Measurements from ENCODE around the gene BTC.
"Not testable (repeated sequence)": the region's sequence is repeated elsewhere in the genome, so short reads cannot be mapped to it uniquely, and the experiment has no call there.

Gene BTC

GRCh38 chr4:74794382-74795010, at the start of gene BTC:
BTC (minus strand) TSS chr4:74794523; CDS start chr4:74794325, 198 bp downstream.
- DNase-seq (ENCODE audit: low spot score), result no peak

- no peak for DNase-seq (ENCODE audit: low spot score)
These were observed 46.7 kb upstream of the BTC start for GRCh38 chr4:74840936-74841509.

- no peak for DNase-seq (ENCODE audit: low spot score)
These were observed 44.5 kb upstream of the BTC start for GRCh38 chr4:74838746-74839370.

GRCh38 chr4:74830928-74831327, 36.6 kb upstream of the BTC start:
- no peak for DNase-seq (ENCODE audit: low spot score)

GRCh38 chr4:74823194-74823593, 28.9 kb upstream of the BTC start:
- no peak for DNase-seq (ENCODE audit: low spot score)

- DNase-seq (ENCODE audit: low spot score), result no peak
These were observed 28.3 kb upstream of the BTC start for GRCh38 chr4:74822603-74823002.

GRCh38 chr4:74821541-74821940, 27.2 kb upstream of the BTC start:
- DNase-seq (ENCODE audit: low spot score), result no peak

- no peak for DNase-seq (ENCODE audit: low spot score)
These were observed 19.7 kb upstream of the BTC start for GRCh38 chr4:74814052-74814451.

GRCh38 chr4:74812056-74812455, 17.7 kb upstream of the BTC start:
- DNase-seq (ENCODE audit: low spot score), result not testable (repeated sequence)

GRCh38 chr4:74805601-74806000, 11.3 kb upstream of the BTC start:
- no peak for DNase-seq (ENCODE audit: low spot score)

GRCh38 chr4:74800310-74800709, 6.0 kb upstream of the BTC start:
- no peak for DNase-seq (ENCODE audit: low spot score)

- DNase-seq (ENCODE audit: low spot score), result no peak
These were observed 2.3 kb upstream of the BTC start for GRCh38 chr4:74796631-74797030.

- DNase-seq (ENCODE audit: low spot score), result no peak
These were observed 454 bp downstream of the BTC start for GRCh38 chr4:74793757-74794381.

GRCh38 chr4:74790652-74791051, 3.7 kb downstream of the BTC start:
- no peak for DNase-seq (ENCODE audit: low spot score)

GRCh38 chr4:74789518-74789917, 4.8 kb downstream of the BTC start:
- DNase-seq (ENCODE audit: low spot score), result no peak

- no peak for DNase-seq (ENCODE audit: low spot score)
These were observed 16.8 kb downstream of the BTC start for GRCh38 chr4:74777531-74777930.

- DNase-seq (ENCODE audit: low spot score), result no peak
These were observed 21.5 kb downstream of the BTC start for GRCh38 chr4:74772783-74773182.

GRCh38 chr4:74772106-74772505, 22.2 kb downstream of the BTC start:
- no peak for DNase-seq (ENCODE audit: low spot score)

- no peak for DNase-seq (ENCODE audit: low spot score)
These were observed 24.0 kb downstream of the BTC start for GRCh38 chr4:74770226-74770910.

GRCh38 chr4:74768857-74769525, 25.3 kb downstream of the BTC start:
- no peak for DNase-seq (ENCODE audit: low spot score)

- DNase-seq (ENCODE audit: low spot score), result no peak
These were observed 30.2 kb downstream of the BTC start for GRCh38 chr4:74764119-74764518.

- DNase-seq (ENCODE audit: low spot score), result no peak
These were observed 35.7 kb downstream of the BTC start for GRCh38 chr4:74758551-74759145.
